Duodenal mucosa (tissue), 2 donors: ENCODE measurements around the gene F12.
A peak's percentile ranks its signal among the peaks of the same experiment; 100 is the strongest.
"Not testable (repeated sequence)": the region's sequence is repeated elsewhere in the genome, so short reads cannot be mapped to it uniquely, and the experiment has no call there.

Experiments used
- H3K27ac ChIP-seq: one replicate; pipeline ENCODE4 v1.7.0; 2013; ENCODE audit warnings: low read depth, low read length
- H3K27me3 ChIP-seq, 2 donors: one replicate each; pipeline ENCODE4 v1.7.0; 2013; ENCODE audit warnings: low read length in 2 of 2, control low read depth in 1 of 2; ENCODE audit not compliant: insufficient read depth in 2 of 2, control insufficient read depth in 1 of 2
- H3K36me3 ChIP-seq, 2 donors: one replicate each; pipeline ENCODE4 v1.7.0; 2013; ENCODE audit warnings: low read length in 2 of 2, control low read depth in 1 of 2; ENCODE audit not compliant: insufficient read depth in 2 of 2, control insufficient read depth in 1 of 2
- H3K4me1 ChIP-seq, 2 donors: one replicate each; pipeline ENCODE4 v1.7.0; 2013; ENCODE audit warnings: low read length in 2 of 2, control low read depth in 1 of 2; ENCODE audit not compliant: insufficient read depth in 2 of 2, control insufficient read depth in 1 of 2
- H3K4me3 ChIP-seq, 2 donors: one replicate each; pipeline ENCODE4 v1.7.0; 2013; ENCODE audit warnings: low read length in 2 of 2, low read depth in 1 of 2
- H3K9ac ChIP-seq, 2 donors: one replicate each; pipeline ENCODE4 v1.7.0; 2013; ENCODE audit warnings: low read length in 2 of 2, low read depth in 1 of 2
- H3K9me3 ChIP-seq, 2 donors: one replicate each; pipeline ENCODE4 v1.7.0; 2013; ENCODE audit warnings: low read length in 2 of 2, control low read depth in 1 of 2; ENCODE audit not compliant: control insufficient read depth in 1 of 2

F12 gene

DNA sequence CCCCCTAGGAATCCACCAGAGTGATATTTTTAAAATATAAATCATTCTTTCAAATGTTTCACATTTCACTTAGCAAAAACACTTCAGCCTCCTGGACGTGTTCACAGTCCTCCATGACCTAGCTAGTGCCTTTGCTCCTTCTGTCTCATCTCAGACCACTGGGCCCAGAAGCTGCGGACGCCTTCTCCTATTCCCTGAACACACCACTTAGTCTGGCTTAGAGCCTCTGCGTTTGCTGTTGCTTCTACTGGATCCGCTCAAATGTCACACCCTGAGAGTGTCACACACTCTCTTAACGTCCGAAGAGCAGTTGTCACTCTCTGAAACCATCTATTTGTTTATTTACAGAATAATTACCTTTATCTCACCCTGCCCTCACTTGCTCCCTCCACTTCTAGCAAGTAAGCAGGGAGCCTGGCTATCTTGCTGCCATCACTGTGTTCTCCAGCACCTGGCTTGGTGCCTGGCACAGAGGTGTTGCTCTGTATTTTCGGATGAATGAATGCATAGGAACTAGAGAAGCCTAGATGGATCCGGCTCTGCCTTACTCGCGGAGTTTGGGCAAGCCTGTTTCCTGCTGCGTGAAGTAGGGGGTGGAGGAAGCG lies 15.9 kb upstream of the F12 start:
- Histone ChIP-seq H3K9ac (peak overlapping the region; percentile 74 to 87), H3K36me3 (peaks cover 0 to 4% of the 10 kb centered on the region in 2 donors), H3K27ac (peak overlapping the region; percentile 99), H3K4me3 (peak overlapping the region; percentile 57 to 70), H3K4me1 (peaks cover 35 to 37% of the 10 kb centered on the region in 2 donors), H3K9me3 (no peaks in the 10 kb centered on the region), H3K27me3 (no peaks in the 10 kb centered on the region)

DNA sequence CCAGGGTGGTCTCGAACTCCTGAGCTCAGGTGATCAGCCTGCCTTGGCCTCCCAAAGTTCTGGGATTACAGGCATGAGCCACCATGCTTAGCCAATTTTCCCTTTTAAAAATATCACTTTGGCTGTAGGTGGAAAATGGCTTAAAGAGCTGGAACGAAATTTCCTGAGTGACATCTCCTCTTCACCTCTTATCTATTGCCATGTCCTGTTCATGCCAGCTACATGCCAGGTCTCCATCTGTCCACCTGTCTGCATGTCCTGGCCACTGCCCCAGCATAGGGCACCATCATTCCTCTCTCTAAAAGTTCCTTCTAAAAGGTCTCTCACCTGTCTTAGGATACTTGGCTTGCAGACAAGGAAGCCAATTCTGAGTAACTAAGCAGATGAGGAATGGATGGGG lies 14.3 kb upstream of the F12 start:
- H3K27ac ChIP-seq = no peak overlapping the region
- no peaks in the 10 kb centered on the region for H3K9me3 ChIP-seq
- no peak overlapping the region for H3K9ac ChIP-seq
- no peak overlapping the region for H3K4me3 ChIP-seq
- H3K36me3 ChIP-seq = no peaks in the 10 kb centered on the region
- no peaks in the 10 kb centered on the region for H3K27me3 ChIP-seq
- H3K4me1 ChIP-seq = peaks cover 24 to 26% of the 10 kb centered on the region in 2 donors

DNA sequence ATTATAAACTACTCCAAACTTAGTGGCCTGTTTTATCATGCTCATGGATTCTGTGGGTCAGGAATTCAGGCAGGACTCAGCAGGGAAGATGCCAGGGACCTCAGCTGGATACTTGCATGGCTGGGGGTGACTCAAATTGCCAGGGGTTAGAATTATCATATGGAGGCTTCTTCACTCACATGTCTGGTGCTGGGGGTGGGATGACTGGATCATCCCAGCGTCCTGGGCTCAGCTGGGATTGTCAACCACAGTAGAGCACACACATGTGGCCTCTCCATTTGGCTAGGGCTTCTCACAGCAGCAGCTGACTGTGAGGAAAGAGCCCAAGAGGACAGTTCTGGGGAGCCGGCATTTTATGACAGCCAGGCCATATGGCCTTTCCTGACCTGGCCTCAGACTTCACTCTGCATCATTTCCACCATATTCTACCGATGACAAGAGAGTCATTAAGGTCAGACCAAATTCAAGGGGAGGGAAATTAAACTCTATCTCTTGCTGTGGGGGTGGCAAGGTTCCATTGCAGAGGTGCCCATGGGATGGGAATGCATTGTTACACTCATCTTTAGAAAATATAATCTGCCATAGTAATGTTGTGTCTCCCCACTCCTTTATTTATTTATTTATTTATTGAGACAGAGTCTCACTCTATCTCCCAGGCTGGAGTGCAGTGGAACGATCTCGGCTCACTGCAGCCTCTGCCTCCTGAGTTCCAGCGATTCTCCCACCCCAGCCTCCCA lies 11.9 kb upstream of the F12 start:
- Histone ChIP-seq H3K9me3 (no peaks in the 10 kb centered on the region), H3K36me3 (no peaks in the 10 kb centered on the region), H3K27ac (no peak overlapping the region), H3K27me3 (no peaks in the 10 kb centered on the region), H3K4me1 (peaks cover 12 to 18% of the 10 kb centered on the region in 2 donors), H3K4me3 (no peak overlapping the region), H3K9ac (no peak overlapping the region)

DNA sequence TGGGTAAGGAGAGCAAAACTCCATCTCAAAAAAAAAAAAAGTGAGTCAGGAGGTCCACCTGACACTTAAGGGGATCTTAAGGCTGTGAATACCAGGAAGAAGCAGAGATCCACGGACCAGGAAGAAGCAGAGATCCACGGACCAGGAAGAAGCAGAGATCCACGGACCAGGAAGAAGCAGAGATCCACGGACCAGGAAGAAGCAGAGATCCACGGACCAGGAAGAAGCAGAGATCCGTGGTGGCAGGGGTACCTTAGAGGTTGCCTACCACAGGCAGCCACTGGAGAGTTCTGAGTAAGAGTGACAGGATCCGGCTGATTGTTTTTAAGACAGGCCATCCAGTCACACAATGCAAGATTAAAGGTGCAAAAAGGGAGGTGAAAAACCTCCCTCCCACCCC lies 11.1 kb upstream of the F12 start:
- H3K27ac ChIP-seq, H3K9me3 ChIP-seq, H3K4me3 ChIP-seq, H3K9ac ChIP-seq, H3K36me3 ChIP-seq, H3K27me3 ChIP-seq: not testable (repeated sequence)
- peaks cover 12 to 18% of the 10 kb centered on the region in 2 donors for H3K4me1 ChIP-seq

DNA sequence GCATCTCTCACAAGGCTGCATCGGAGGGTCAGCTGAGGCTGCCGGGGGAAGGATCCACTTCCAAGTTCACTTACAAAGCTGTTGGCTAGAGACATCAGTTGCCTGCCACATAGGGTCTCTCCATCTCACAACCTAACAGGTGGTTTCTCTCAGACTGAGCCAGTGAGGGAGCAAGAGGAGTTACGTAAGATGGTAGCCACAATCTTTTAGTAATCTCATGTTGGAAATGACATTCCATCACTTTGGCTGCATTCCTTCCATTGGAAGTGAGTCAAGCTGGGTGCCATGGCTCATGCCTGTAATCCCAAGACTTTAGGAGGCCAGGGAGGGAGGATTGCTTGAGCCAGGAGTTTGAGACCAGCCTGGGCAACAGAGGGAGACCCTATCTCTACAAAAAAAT lies 9.7 kb upstream of the F12 start:
- no peaks in the 10 kb centered on the region for H3K27me3 ChIP-seq
- peaks cover 8 to 13% of the 10 kb centered on the region in 2 donors for H3K4me1 ChIP-seq
- H3K9ac ChIP-seq = no peak overlapping the region
- no peaks in the 10 kb centered on the region for H3K9me3 ChIP-seq
- H3K27ac ChIP-seq = no peak overlapping the region
- no peak overlapping the region for H3K4me3 ChIP-seq
- H3K36me3 ChIP-seq = no peaks in the 10 kb centered on the region

DNA sequence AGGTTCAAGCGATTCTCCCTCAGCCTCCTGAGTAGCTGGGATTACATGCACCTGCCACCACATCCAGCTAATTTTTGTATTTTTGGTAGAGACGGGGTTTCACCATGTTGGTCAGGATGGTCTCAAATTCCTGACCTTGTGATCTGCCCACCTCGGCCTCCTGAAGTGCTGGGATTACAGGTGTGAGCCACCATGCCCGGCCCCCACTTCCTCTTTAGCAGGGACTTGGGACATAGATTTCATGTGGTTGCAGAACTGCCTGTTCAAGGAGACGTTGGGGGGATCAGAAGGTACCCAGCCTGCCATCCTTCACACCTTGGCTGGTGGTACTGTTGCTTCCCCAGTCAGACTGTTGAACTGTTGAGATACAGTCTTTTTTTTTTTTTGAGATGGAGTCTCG lies 7.7 kb upstream of the F12 start:
- H3K4me1 ChIP-seq = peaks cover 15 to 18% of the 10 kb centered on the region in 2 donors
- H3K27ac ChIP-seq, H3K4me3 ChIP-seq, H3K9me3 ChIP-seq, H3K27me3 ChIP-seq, H3K9ac ChIP-seq, H3K36me3 ChIP-seq: not testable (repeated sequence)

DNA sequence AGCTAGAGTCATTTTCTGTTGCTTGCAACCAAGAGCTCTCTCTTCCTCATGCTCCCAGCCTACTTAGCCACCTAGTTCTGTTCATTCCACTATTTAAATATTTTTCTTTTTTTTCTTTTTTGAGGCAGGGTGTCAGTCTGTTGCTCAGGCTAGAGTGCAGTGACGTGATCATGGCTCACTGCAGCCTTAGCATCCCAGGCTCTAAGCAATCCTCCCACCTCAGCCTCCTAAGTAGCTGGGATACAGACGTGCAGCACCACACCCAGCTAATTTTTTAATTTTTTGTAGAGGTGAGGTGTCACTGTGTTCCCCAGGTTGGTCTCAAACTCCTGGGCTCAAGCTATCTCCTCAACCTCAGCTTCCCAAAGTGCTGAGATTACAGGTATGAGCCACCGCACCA lies 5.1 kb upstream of the F12 start:
- Histone ChIP-seq H3K27me3 (no peaks in the 10 kb centered on the region), H3K4me1 (peaks cover 15 to 17% of the 10 kb centered on the region in 2 donors), H3K36me3 (no peaks in the 10 kb centered on the region), H3K9ac (no peak overlapping the region), H3K27ac (no peak overlapping the region), H3K9me3 (no peaks in the 10 kb centered on the region), H3K4me3 (no peak overlapping the region)

DNA sequence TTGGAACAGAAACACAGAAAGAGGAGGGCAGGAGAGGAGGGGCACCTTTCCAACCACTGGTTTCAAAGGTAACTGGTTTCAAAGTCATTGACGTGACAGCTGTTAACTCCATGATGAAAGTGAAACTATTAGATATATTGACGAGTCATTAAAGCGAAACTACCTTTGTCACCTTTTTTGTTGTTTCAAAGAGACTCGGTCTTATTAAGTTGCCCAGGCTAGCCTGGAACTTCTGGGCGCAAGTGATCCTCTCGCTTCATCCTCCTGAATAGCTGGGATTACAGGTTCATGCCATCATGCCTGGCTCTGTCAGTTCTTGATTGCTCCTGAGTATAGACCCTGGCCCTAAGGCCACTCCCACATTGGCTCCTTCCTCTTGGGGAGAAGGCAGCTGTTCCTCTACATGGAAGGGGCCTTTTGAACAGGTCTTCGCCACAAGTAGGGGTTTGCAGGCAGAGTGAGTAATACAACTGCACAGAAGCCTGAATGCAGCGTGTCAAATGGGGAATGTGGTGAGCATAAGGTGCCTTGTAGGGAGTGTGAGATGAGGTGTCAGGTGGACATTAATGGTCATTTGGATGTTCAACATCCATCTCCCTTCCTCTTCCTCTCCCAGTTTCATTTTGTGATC lies 3.4 kb upstream of the F12 start:
- peak overlapping the region; percentile 10 to 48 for H3K9ac ChIP-seq
- H3K4me3 ChIP-seq = peak overlapping the region; percentile 55 to 61
- no peaks in the 10 kb centered on the region for H3K9me3 ChIP-seq
- no peaks in the 10 kb centered on the region for H3K36me3 ChIP-seq
- peak overlapping the region; percentile 24 for H3K27ac ChIP-seq
- H3K4me1 ChIP-seq = peaks cover 15 to 17% of the 10 kb centered on the region in 2 donors
- no peaks in the 10 kb centered on the region for H3K27me3 ChIP-seq

DNA sequence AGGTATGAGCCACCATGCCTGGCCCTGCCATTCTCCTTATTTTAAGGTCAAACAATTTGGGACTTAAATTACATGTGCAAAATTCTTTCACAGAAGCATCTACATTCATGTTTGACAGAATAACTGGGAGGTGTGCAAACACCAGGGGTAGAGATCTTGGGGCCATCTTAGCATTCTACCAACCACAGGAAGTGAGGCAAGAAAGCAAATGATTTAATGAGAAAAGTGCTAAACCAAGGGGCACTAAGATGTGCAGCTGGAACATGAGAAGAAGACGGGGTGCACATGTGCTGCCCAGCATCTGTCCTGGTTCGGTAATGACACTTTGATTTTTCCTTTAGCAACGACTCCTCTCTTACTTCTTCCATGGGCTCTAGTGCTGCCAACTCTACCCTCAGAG lies 1.2 kb upstream of the F12 start:
- H3K27me3 ChIP-seq = no peaks in the 10 kb centered on the region
- no peaks in the 10 kb centered on the region for H3K36me3 ChIP-seq
- H3K4me3 ChIP-seq = no peak overlapping the region
- no peak overlapping the region for H3K9ac ChIP-seq
- H3K27ac ChIP-seq = no peak overlapping the region
- peaks cover 10 to 12% of the 10 kb centered on the region in 2 donors for H3K4me1 ChIP-seq
- no peaks in the 10 kb centered on the region for H3K9me3 ChIP-seq

DNA sequence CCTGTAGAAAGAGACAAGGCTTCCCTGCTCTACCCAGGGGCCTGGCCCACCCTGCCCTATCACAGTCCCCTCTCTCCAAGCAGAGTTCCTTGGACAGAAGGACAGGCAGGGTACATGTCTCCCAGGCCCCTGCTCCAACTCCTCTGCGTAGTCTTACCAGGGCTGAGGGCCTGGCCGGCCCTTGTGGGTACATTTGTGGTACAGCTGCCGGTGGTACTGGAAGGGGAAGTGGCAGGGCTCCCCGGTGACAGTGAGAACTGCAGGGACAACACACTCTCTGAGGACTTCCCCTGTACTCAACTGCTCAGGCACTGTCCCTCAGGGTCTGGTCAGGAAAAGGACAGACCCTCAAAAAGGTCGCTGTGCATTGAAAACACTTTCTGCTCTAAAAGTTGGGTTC lies 3.6 kb downstream of the F12 start:
- Histone ChIP-seq H3K9ac (no peak overlapping the region), H3K36me3 (no peaks in the 10 kb centered on the region), H3K4me1 (peaks cover 31 to 36% of the 10 kb centered on the region in 2 donors), H3K4me3 (no peak overlapping the region), H3K27me3 (peaks cover 5 to 6% of the 10 kb centered on the region in 2 donors), H3K9me3 (no peaks in the 10 kb centered on the region), H3K27ac (no peak overlapping the region)
